ENCODE data around the gene STX8.

The STX8 gene

GRCh38 chr17:9256751-9257629 is 318.6 kb downstream of the STX8 start:
- no peak for DNase-seq

GRCh38 chr17:9256361-9256750 is 319.3 kb downstream of the STX8 start:
- no peak for DNase-seq

- DNase-seq: no peak
Measured at GRCh38 chr17:9255833-9256232, 319.8 kb downstream of the STX8 start.

- DNase-seq: no peak
Measured at GRCh38 chr17:9254841-9255240, 320.8 kb downstream of the STX8 start.

- no peak for DNase-seq
Measured at GRCh38 chr17:9253308-9253707, 322.3 kb downstream of the STX8 start.

- DNase-seq: no peak
Measured at GRCh38 chr17:9251273-9251672, 324.3 kb downstream of the STX8 start.

- DNase-seq: no peak
Measured at GRCh38 chr17:9249245-9249953, 326.2 kb downstream of the STX8 start.

- DNase-seq: no peak
Measured at GRCh38 chr17:9247401-9247938, 328.1 kb downstream of the STX8 start.

- no peak for DNase-seq
Measured at GRCh38 chr17:9244066-9245052, 331.3 kb downstream of the STX8 start.

- DNase-seq: no peak
Measured at GRCh38 chr17:9242983-9243382, 332.6 kb downstream of the STX8 start.

- no peak for DNase-seq
Measured at GRCh38 chr17:9242497-9242881, 333.1 kb downstream of the STX8 start.

GRCh38 chr17:9241774-9242496 is 333.7 kb downstream of the STX8 start:
- DNase-seq: no peak

- DNase-seq: no peak
Measured at GRCh38 chr17:9241371-9241712, 334.3 kb downstream of the STX8 start.

- no peak for DNase-seq
Measured at GRCh38 chr17:9240659-9241370, 334.8 kb downstream of the STX8 start.

- peak; percentile 72 for DNase-seq
Measured at GRCh38 chr17:9239793-9240658, 335.6 kb downstream of the STX8 start.

GRCh38 chr17:9239246-9239792 is 336.3 kb downstream of the STX8 start:
- DNase-seq: peak; percentile 5

GRCh38 chr17:9238340-9239245 is 337.0 kb downstream of the STX8 start:
- no peak for DNase-seq

- no peak for DNase-seq
Measured at GRCh38 chr17:9237661-9238301, 337.8 kb downstream of the STX8 start.

- no peak for DNase-seq
Measured at GRCh38 chr17:9237053-9237410, 338.6 kb downstream of the STX8 start.
